Liver (tissue), 9 donors: ENCODE data around the gene IL11RA. TPM values are rescaled to one million over a fixed set of nuclear protein-coding genes. Genes with fewer than 3 reads are reported as not detected.
"Not testable (repeated sequence)": the region's sequence is repeated elsewhere in the genome, so short reads cannot be mapped to it uniquely, and the experiment has no call there.

Experiments
- DNase-seq: peaks from one replicate; pipeline ENCODE4 v3.0.0-alpha.2; 2017; ENCODE audit warnings: low spot score
- H3K27ac ChIP-seq, 2 donors: one replicate each; pipeline ENCODE4 v1.7.0; 2013; ENCODE audit warnings: inconsistent platforms in 2 of 2, low read length in 2 of 2, control low read depth in 1 of 2, low read depth in 1 of 2, mild to moderate bottlenecking in 1 of 2
- H3K27me3 ChIP-seq, 4 donors: one replicate each; pipeline versions ENCODE4 v1.6.1 to v1.7.0; 2013; ENCODE audit warnings: low read length in 3 of 4, inconsistent platforms in 1 of 4, mild to moderate bottlenecking in 1 of 4, moderate library complexity in 1 of 4; ENCODE audit not compliant: control insufficient read depth in 4 of 4, insufficient read depth in 4 of 4
- H3K36me3 ChIP-seq, 4 donors: one replicate each; pipeline versions ENCODE4 v1.6.1 to v1.7.0; 2013; ENCODE audit warnings: low read length in 3 of 4, mild to moderate bottlenecking in 3 of 4, low read depth in 1 of 4, moderate library complexity in 1 of 4; ENCODE audit not compliant: control insufficient read depth in 4 of 4, insufficient read depth in 3 of 4
- H3K4me1 ChIP-seq, 4 donors: one replicate each; pipeline versions ENCODE4 v1.6.1 to v1.7.0; 2013; ENCODE audit warnings: low read length in 3 of 4, mild to moderate bottlenecking in 3 of 4, moderate library complexity in 1 of 4; ENCODE audit not compliant: control insufficient read depth in 4 of 4, insufficient read depth in 4 of 4
- H3K4me3 ChIP-seq, 3 donors: one replicate each; pipeline versions ENCODE4 v1.6.1 to v1.7.0; 2013; ENCODE audit warnings: low read length in 3 of 3, control low read depth in 1 of 3, low read depth in 1 of 3, mild to moderate bottlenecking in 1 of 3
- H3K9ac ChIP-seq, 2 donors: one replicate each; pipeline ENCODE4 v1.7.0; 2013; ENCODE audit warnings: low read length in 2 of 2, mild to moderate bottlenecking in 2 of 2, moderate library complexity in 2 of 2, control low read depth in 1 of 2, low read depth in 1 of 2
- H3K9me3 ChIP-seq, 4 donors: one replicate each; pipeline versions ENCODE4 v1.6.1 to v1.7.0; 2013; ENCODE audit warnings: low read length in 3 of 4; ENCODE audit not compliant: control insufficient read depth in 4 of 4
- FOXA1 ChIP-seq: IDR thresholded peaks from 2 replicates; pipeline ENCODE4 v1.6.1; 2016; ENCODE audit warnings: antibody characterized with exemption
- GABPA ChIP-seq, 2 donors: IDR thresholded peaks in 1 of 2; conservative IDR thresholded peaks in 1 of 2; 2 replicates each; pipeline ENCODE4 v1.6.1; 2016; ENCODE audit warnings: antibody characterized with exemption in 2 of 2, mild to moderate bottlenecking in 1 of 2, moderate library complexity in 1 of 2
- HNF4A ChIP-seq, 2 donors: conservative IDR thresholded peaks; 2 replicates each; pipeline ENCODE4 v1.6.1; 2016; ENCODE audit warnings: antibody characterized with exemption in 2 of 2, mild to moderate bottlenecking in 2 of 2
- HNF4G ChIP-seq: IDR thresholded peaks from 2 replicates; pipeline ENCODE4 v1.6.1; 2016; ENCODE audit warnings: antibody characterized with exemption
- NR2F2 ChIP-seq: IDR thresholded peaks from 2 replicates; pipeline ENCODE4 v1.6.1; 2016; ENCODE audit warnings: antibody characterized with exemption
- RAD21 ChIP-seq, 2 donors: IDR thresholded peaks; 2 replicates each; pipeline ENCODE4 v1.6.1; 2016; ENCODE audit warnings: antibody characterized with exemption in 2 of 2, mild to moderate bottlenecking in 2 of 2
- REST ChIP-seq: IDR thresholded peaks from 2 replicates; pipeline ENCODE4 v1.6.1; 2016; ENCODE audit warnings: antibody characterized with exemption, mild to moderate bottlenecking
- SP1 ChIP-seq: IDR thresholded peaks from 2 replicates; pipeline ENCODE4 v1.6.1; 2018; ENCODE audit warnings: antibody characterized with exemption, mild to moderate bottlenecking
- TAF1 ChIP-seq: conservative IDR thresholded peaks from 2 replicates; pipeline ENCODE4 v1.6.1; 2016; ENCODE audit warnings: antibody characterized with exemption, mild to moderate bottlenecking
- YY1 ChIP-seq: IDR thresholded peaks from 2 replicates; pipeline ENCODE4 v1.6.1; 2016; ENCODE audit warnings: antibody characterized with exemption, mild to moderate bottlenecking
- ZBTB33 ChIP-seq: IDR thresholded peaks from 2 replicates; pipeline ENCODE4 v1.6.1; 2016; ENCODE audit warnings: antibody characterized with exemption
- WGBS: extraction: QIAGEN DNeasy Blood & Tissue Kit; methylation state at CpG from one replicate; pipeline ENCODE4 v1.1.7; 2013; 5-methylcytosine and 5-hydroxymethylcytosine counted together
- polyA plus RNA-seq, 2 donors: library from polyadenylated mRNA; stranded (reverse) in 1 of 2; unstranded in 1 of 2; fragments of 200-250 nt in 1 of 2; fragments of >200 nt in 1 of 2; fragmentation: Nextera tagmentation in 1 of 2; extraction: Ambion mirVana in 1 of 2; gene quantifications; one replicate each; pipeline versions ENCODE4 v1.2.1 to v1.2.3, GENCODE V29; 2013 to 2015
- total RNA-seq, 2 donors: library from RNA; depleted of rRNA; stranded (reverse); fragments of >200 nt; gene quantifications; one replicate each; pipeline ENCODE4 v1.2.3, GENCODE V29; 2014
- donor health status: healthy.
- donor health status: healthy.
- donor health status: healthy.
- donor health status: healthy.
- donor health status: healthy.

Gene IL11RA
- total and polyA plus RNA-seq, 4 donors: 10.0 to 35.3 (median 14.7) TPM

- H3K9ac ChIP-seq: peak within 1 kb of the TSS; percentile 57 to 87
- TF ChIP-seq ZBTB33 (no peak), NR2F2 (no peak), HNF4A (conservative IDR thresholded peaks at IDR 0.05) (peak; percentile 8 to 15), YY1 (peak; percentile 58), REST (peak; percentile 71), GABPA (IDR thresholded peaks at IDR 0.05 in 1 of 2, conservative IDR thresholded peaks at IDR 0.05 in 1 of 2) (peak in 1 of 2 donors; percentile 39), FOXA1 (no peak), RAD21 (IDR thresholded peaks at IDR 0.05) (peak in 1 of 2 donors; percentile 3), SP1 (peak; percentile 70)
- peak; percentile 95 for DNase-seq
- H3K4me3 ChIP-seq: peak within 1 kb of the TSS; percentile 73 to 85 (median 77)
- H3K27ac ChIP-seq: peak within 1 kb of the TSS; percentile 80 to 86
- no peaks in the 10 kb centered on the region for H3K27me3 ChIP-seq
- H3K4me1 ChIP-seq: peaks cover 12 to 56% (median 53%) of the 10 kb centered on the region in 4 donors
- WGBS: under 1% methylated on average over 74 of the region's 74 CpGs
- peaks cover 0 to 4% (median 2%) of the 10 kb centered on the region in 4 donors for H3K36me3 ChIP-seq
- H3K9me3 ChIP-seq: no peaks in the 10 kb centered on the region
Observed at GRCh38 chr9:34637356-34638137, 14.4 kb upstream of the IL11RA start, which contains the start of gene SIGMAR1. TSS of gene SIGMAR1 (minus strand) at chr9:34637787. CDS start at chr9:34637697, 90 bp downstream.

- peak overlapping the region; percentile 73 to 85 (median 77) for H3K4me3 ChIP-seq
- H3K27ac ChIP-seq: peak overlapping the region; percentile 80 to 86
- TF ChIP-seq TAF1 (peak; percentile 32), HNF4G (no peak)
- peaks cover 0 to 4% (median 2%) of the 10 kb centered on the region in 4 donors for H3K36me3 ChIP-seq
- H3K9ac ChIP-seq: peak overlapping the region; percentile 57 to 87
- H3K27me3 ChIP-seq: no peaks in the 10 kb centered on the region
- H3K9me3 ChIP-seq: no peaks in the 10 kb centered on the region
- peaks cover 12 to 53% (median 49%) of the 10 kb centered on the region in 4 donors for H3K4me1 ChIP-seq
- no peak for DNase-seq
- 11% methylated on average over 7 of the region's 7 CpGs for WGBS
Observed at GRCh38 chr9:34638138-34638445, 13.9 kb upstream of the IL11RA start.

- H3K27me3 ChIP-seq, H3K36me3 ChIP-seq, H3K9ac ChIP-seq, H3K4me3 ChIP-seq, DNase-seq, H3K9me3 ChIP-seq, H3K27ac ChIP-seq: not testable (repeated sequence)
- H3K4me1 ChIP-seq: peaks cover 14 to 48% (median 42%) of the 10 kb centered on the region in 4 donors
- WGBS: 90% methylated on average over 8 of the region's 8 CpGs
Observed at GRCh38 chr9:34639322-34639721, 12.7 kb upstream of the IL11RA start.
